Stimulated activated CD8-positive, alpha-beta memory T cell treated with anti-CD3 and anti-CD28 coated beads, Interleukin-15, amount 100 ng/mL, for 1 hour (primary cell): ENCODE measurements around the gene GRHPR.
A peak's percentile ranks its signal among the peaks of the same experiment; 100 is the strongest.

Experiments used
- DNase-seq: peaks from one replicate; pipeline ENCODE4 v3.0.0-alpha.2; 2020; ENCODE audit warnings: low read depth

The GRHPR gene

GRCh38 chr9:37480759-37481158 is 58.3 kb downstream of the GRHPR start:
- DNase-seq, result no peak

- peak; percentile 91 for DNase-seq
These were observed 63.1 kb downstream of the GRHPR start, which contains the start of gene POLR1E for GRCh38 chr9:37485389-37486255. Gene POLR1E (plus strand): TSS chr9:37485948. CDS start chr9:37486048, 100 bp downstream.

- DNase-seq, result no peak
These were observed 63.7 kb downstream of the GRHPR start for GRCh38 chr9:37486256-37486615.
